ENCODE data around the gene HAAO. TPM values are rescaled to one million over a fixed set of nuclear protein-coding genes. Genes with fewer than 3 reads are reported as not detected.

The HAAO gene
- total RNA-seq, 1 experiment from 2014 or later, result 0.74 TPM

DNA sequence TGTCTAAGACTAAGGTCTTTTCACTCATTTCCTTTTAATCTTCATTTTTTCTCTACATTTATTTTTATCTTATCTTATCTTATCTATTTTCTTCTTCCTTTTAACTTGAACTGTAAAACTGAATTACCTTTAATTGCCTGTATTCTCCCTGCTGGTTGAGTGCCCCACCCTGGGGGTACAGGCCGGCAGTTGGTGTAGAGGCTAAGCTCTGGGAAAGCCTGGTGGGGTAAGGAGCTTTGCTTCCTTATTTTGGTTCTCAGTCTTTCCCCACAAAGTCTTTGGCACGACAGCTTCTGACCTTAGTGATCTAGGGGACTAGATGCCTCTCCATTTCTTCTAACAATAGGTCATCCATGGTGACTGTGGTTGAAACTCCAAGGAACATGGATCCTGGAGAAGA, 26.8 kb upstream of the HAAO start:
- ATAC-seq (no peak), DNase-seq (ENCODE audit: low read depth, low spot score) (no peak)
- Histone ChIP-seq H3K4me1 (ENCODE audit: control insufficient read depth, insufficient read depth, low read length) (no peaks in the 10 kb centered on the region), H3K4me3 (ENCODE audit: low read depth in 2 of 2, low read length in 2 of 2) (no peak overlapping the region), H3K9me3 (ENCODE audit: control insufficient read depth, insufficient read depth, low read depth, low read length) (no peaks in the 10 kb centered on the region), H3K36me3 (ENCODE audit: control insufficient read depth, insufficient read depth, low read length) (no peaks in the 10 kb centered on the region), H3K27me3 (ENCODE audit: control insufficient read depth, insufficient read depth, low read length) (no peaks in the 10 kb centered on the region), H3K27ac (ENCODE audit: low read length) (no peak overlapping the region)
- no peak for TF ChIP-seq SIN3A (IDR thresholded peaks at IDR 0.05; ENCODE audit: borderline replicate concordance, insufficient read depth, low read depth, low read length)
- TF ChIP-seq, protein P1, sequence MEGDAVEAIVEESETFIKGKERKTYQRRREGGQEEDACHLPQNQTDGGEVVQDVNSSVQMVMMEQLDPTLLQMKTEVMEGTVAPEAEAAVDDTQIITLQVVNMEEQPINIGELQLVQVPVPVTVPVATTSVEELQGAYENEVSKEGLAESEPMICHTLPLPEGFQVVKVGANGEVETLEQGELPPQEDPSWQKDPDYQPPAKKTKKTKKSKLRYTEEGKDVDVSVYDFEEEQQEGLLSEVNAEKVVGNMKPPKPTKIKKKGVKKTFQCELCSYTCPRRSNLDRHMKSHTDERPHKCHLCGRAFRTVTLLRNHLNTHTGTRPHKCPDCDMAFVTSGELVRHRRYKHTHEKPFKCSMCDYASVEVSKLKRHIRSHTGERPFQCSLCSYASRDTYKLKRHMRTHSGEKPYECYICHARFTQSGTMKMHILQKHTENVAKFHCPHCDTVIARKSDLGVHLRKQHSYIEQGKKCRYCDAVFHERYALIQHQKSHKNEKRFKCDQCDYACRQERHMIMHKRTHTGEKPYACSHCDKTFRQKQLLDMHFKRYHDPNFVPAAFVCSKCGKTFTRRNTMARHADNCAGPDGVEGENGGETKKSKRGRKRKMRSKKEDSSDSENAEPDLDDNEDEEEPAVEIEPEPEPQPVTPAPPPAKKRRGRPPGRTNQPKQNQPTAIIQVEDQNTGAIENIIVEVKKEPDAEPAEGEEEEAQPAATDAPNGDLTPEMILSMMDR (IDR thresholded peaks at IDR 0.05), result no peak
- TF ChIP-seq, protein P2, sequence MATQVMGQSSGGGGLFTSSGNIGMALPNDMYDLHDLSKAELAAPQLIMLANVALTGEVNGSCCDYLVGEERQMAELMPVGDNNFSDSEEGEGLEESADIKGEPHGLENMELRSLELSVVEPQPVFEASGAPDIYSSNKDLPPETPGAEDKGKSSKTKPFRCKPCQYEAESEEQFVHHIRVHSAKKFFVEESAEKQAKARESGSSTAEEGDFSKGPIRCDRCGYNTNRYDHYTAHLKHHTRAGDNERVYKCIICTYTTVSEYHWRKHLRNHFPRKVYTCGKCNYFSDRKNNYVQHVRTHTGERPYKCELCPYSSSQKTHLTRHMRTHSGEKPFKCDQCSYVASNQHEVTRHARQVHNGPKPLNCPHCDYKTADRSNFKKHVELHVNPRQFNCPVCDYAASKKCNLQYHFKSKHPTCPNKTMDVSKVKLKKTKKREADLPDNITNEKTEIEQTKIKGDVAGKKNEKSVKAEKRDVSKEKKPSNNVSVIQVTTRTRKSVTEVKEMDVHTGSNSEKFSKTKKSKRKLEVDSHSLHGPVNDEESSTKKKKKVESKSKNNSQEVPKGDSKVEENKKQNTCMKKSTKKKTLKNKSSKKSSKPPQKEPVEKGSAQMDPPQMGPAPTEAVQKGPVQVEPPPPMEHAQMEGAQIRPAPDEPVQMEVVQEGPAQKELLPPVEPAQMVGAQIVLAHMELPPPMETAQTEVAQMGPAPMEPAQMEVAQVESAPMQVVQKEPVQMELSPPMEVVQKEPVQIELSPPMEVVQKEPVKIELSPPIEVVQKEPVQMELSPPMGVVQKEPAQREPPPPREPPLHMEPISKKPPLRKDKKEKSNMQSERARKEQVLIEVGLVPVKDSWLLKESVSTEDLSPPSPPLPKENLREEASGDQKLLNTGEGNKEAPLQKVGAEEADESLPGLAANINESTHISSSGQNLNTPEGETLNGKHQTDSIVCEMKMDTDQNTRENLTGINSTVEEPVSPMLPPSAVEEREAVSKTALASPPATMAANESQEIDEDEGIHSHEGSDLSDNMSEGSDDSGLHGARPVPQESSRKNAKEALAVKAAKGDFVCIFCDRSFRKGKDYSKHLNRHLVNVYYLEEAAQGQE (IDR thresholded peaks at IDR 0.05; ENCODE audit: insufficient read depth in 1 of 2, low read depth in 2 of 2, low read length in 1 of 2), result no peak
- no peak for TF ChIP-seq POLR2AphosphoS5 (IDR thresholded peaks at IDR 0.05; ENCODE audit: low read depth, low read length)
- TF ChIP-seq TCF7L2 (IDR thresholded peaks at IDR 0.05; ENCODE audit: low read depth, low read length), result no peak
- ChIA-PET CTCF (no interaction called here), POLR2A (interaction anchor here (0.5 kb wide), 1 partner anchor 472 kb away, joined by 5 read pairs; no protein-coding TSS in a partner anchor)
- no TSS peak for BruUV-seq (replicated peaks)
- intact Hi-C loops (cut with micrococcal nuclease; ENCODE audit: unreplicated experiment) (no loop called here), in situ Hi-C loops (cut with HindIII; ENCODE audit: low pct_unique_long_range_greater_than_20kb, low sequenced_read_pairs) (no loop called here)

DNA sequence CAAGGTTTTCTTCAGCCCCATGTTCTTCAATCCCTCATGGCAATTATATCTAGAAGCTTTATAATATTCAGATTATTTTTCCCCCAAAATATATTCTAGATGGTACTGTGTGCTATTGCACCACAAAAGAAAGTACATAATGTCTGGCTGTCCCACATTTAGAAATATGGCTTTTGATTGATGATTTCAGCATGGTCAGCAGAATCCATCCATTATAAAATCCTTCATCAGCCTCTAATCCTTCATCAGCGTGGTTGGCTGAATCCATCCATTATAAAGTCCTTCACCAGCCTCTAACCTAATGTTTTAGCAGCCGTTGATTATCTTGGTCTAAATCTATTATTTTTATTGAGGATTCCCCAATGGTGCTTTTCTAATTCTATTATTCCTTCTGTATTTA, 23.3 kb upstream of the HAAO start:
- Histone ChIP-seq H3K4me1 (ENCODE audit: control insufficient read depth, insufficient read depth, low read length) (no peaks in the 10 kb centered on the region), H3K27me3 (ENCODE audit: control insufficient read depth, insufficient read depth, low read length) (no peaks in the 10 kb centered on the region), H3K9me3 (ENCODE audit: control insufficient read depth, insufficient read depth, low read depth, low read length) (no peaks in the 10 kb centered on the region), H3K4me3 (ENCODE audit: low read depth in 2 of 2, low read length in 2 of 2) (no peak overlapping the region), H3K27ac (ENCODE audit: low read length) (no peak overlapping the region), H3K36me3 (ENCODE audit: control insufficient read depth, insufficient read depth, low read length) (no peaks in the 10 kb centered on the region)
- no peak for TF ChIP-seq POLR2AphosphoS5 (IDR thresholded peaks at IDR 0.05; ENCODE audit: low read depth, low read length)
- no peak for TF ChIP-seq SIN3A (IDR thresholded peaks at IDR 0.05; ENCODE audit: borderline replicate concordance, insufficient read depth, low read depth, low read length)
- TF ChIP-seq, protein P2 (IDR thresholded peaks at IDR 0.05; ENCODE audit: insufficient read depth in 1 of 2, low read depth in 2 of 2, low read length in 1 of 2), result no peak
- TF ChIP-seq, protein P1 (IDR thresholded peaks at IDR 0.05), result no peak
- TF ChIP-seq TCF7L2 (IDR thresholded peaks at IDR 0.05; ENCODE audit: low read depth, low read length), result no peak
- POLR2A ChIA-PET, result no interaction called here
- CTCF ChIA-PET, result no interaction called here
- ATAC-seq (no peak), DNase-seq (ENCODE audit: low read depth, low spot score) (no peak)
- no TSS peak for BruUV-seq (replicated peaks)
- in situ Hi-C loops (cut with HindIII; ENCODE audit: low pct_unique_long_range_greater_than_20kb, low sequenced_read_pairs) (no loop called here), intact Hi-C loops (cut with micrococcal nuclease; ENCODE audit: unreplicated experiment) (no loop called here)
